GM23338 (cell line): ENCODE results near the gene BICRA. TPM values are rescaled to one million over a fixed set of nuclear protein-coding genes. Genes with fewer than 3 reads are reported as not detected.

Experiments used
- ATAC-seq: fragments of 200-7000 bp; cut with Tn5 transposase; 3 replicates; pipeline ENCODE4 v1.9.1; 2020
- DNase-seq: peaks from one replicate; pipeline ENCODE4 v3.0.0-alpha.2; 2015; ENCODE audit warnings: low spot score
- H2AFZ ChIP-seq: fragments of 200-600 bp; sonication (generic); 2 replicates; pipeline ENCODE4 v1.8.0; 2016; ENCODE audit warnings: antibody characterized with exemption, mild to moderate bottlenecking, moderate library complexity
- H3F3A ChIP-seq: fragments of 200-600 bp; sonication (generic); replicated peaks from 2 replicates; pipeline ENCODE4 v1.8.0; 2017; ENCODE audit warnings: antibody characterized with exemption, mixed run types, low read depth
- H3K27ac ChIP-seq: fragments of 200-600 bp; sonication (generic); 2 replicates; pipeline ENCODE4 v1.6.1; 2016; ENCODE audit warnings: low read depth
- H3K27me3 ChIP-seq: fragments of 200-600 bp; sonication (generic); 2 replicates; pipeline ENCODE4 v1.8.0; 2016; ENCODE audit warnings: mild to moderate bottlenecking, mixed run types, moderate library complexity; ENCODE audit not compliant: insufficient read depth
- H3K36me3 ChIP-seq: fragments of 200-600 bp; sonication (generic); 2 replicates; pipeline ENCODE4 v1.8.0; 2016; ENCODE audit warnings: mild to moderate bottlenecking; ENCODE audit not compliant: insufficient read depth
- H3K4me1 ChIP-seq: fragments of 200-600 bp; sonication (generic); 2 replicates; pipeline ENCODE4 v1.8.0; 2016; ENCODE audit warnings: mild to moderate bottlenecking, moderate library complexity; ENCODE audit not compliant: insufficient read depth
- H3K4me2 ChIP-seq: fragments of 200-600 bp; sonication (generic); 2 replicates; pipeline ENCODE4 v1.7.1; 2017; ENCODE audit warnings: mixed run types
- H3K4me3 ChIP-seq: fragments of 200-600 bp; sonication (generic); 2 replicates; pipeline ENCODE4 v1.6.1; 2016; ENCODE audit warnings: mixed run types
- H3K79me2 ChIP-seq: fragments of 200-600 bp; sonication (generic); replicated peaks from 2 replicates; pipeline ENCODE4 v1.8.0; 2017; ENCODE audit warnings: mild to moderate bottlenecking; ENCODE audit not compliant: insufficient read depth
- H3K9me2 ChIP-seq: fragments of 200-600 bp; sonication (generic); 2 replicates; pipeline ENCODE4 v1.8.0; 2017; ENCODE audit not compliant: insufficient read depth
- H4K20me1 ChIP-seq: fragments of 200-600 bp; sonication (generic); replicated peaks from 2 replicates; pipeline ENCODE4 v1.8.0; 2017; ENCODE audit warnings: mild to moderate bottlenecking; ENCODE audit not compliant: insufficient read depth
- H3K27ac Mint-ChIP-seq: 2 replicates; pipeline ENCODE4 v1.8.0; 2020; ENCODE audit warnings: inconsistent platforms, mild to moderate bottlenecking, moderate library complexity, mixed read lengths
- H3K27me3 Mint-ChIP-seq: 3 replicates; pipeline ENCODE4 v1.8.0; 2022; ENCODE audit warnings: low read depth, mild to moderate bottlenecking, moderate library complexity, mixed read lengths, inconsistent platforms; ENCODE audit not compliant: insufficient read depth, poor library complexity
- H3K36me3 Mint-ChIP-seq: 3 replicates; pipeline ENCODE4 v1.8.0; 2021; ENCODE audit warnings: low read depth, mild to moderate bottlenecking, inconsistent platforms, moderate library complexity, mixed read lengths
- H3K4me1 Mint-ChIP-seq: 3 replicates; pipeline ENCODE4 v1.8.0; 2020; ENCODE audit warnings: mild to moderate bottlenecking, inconsistent platforms, mixed read lengths
- H3K4me3 Mint-ChIP-seq: 3 replicates; pipeline ENCODE4 v1.8.0; 2021; ENCODE audit warnings: moderate library complexity, mild to moderate bottlenecking, inconsistent platforms, mixed read lengths
- H3K9me3 Mint-ChIP-seq: 3 replicates; pipeline ENCODE4 v1.8.0; 2020; ENCODE audit warnings: moderate library complexity, mild to moderate bottlenecking, inconsistent platforms, mixed read lengths
- CREB1 ChIP-seq: fragments of 250-450 bp; sonication (Bioruptor Pico); IDR thresholded peaks from 2 replicates; pipeline ENCODE4 v1.5.0; 2020; ENCODE audit warnings: low read depth, mild to moderate bottlenecking, moderate library complexity
- EZH2 ChIP-seq: fragments of 200-600 bp; sonication (generic); IDR thresholded peaks from one replicate; pipeline ENCODE4 v1.8.0; 2017; ENCODE audit warnings: antibody characterized with exemption, mild to moderate bottlenecking, low read depth; ENCODE audit not compliant: unreplicated experiment
- EZH2phosphoT487 ChIP-seq: fragments of 200-600 bp; sonication (generic); IDR thresholded peaks from one replicate; pipeline ENCODE4 v1.8.1; 2018; ENCODE audit warnings: antibody characterized with exemption; ENCODE audit not compliant: unreplicated experiment
- POLR2AphosphoS5 ChIP-seq: IDR thresholded peaks from 2 replicates; pipeline ENCODE4 v1.6.1; 2016; ENCODE audit warnings: antibody characterized with exemption, low read depth
- ZNF114 ChIP-seq: fragments of 250-450 bp; sonication (Bioruptor Pico); IDR thresholded peaks from 2 replicates; pipeline ENCODE4 v1.5.0; 2020; ENCODE audit warnings: mild to moderate bottlenecking, moderate library complexity
- polyA plus RNA-seq: library from polyadenylated mRNA; unstranded; fragments of >200 nt; fragmentation: Nextera tagmentation; extraction: Ambion mirVana; gene quantifications from 2 replicates; pipeline ENCODE4 v1.2.1, GENCODE V29; 2016
- total RNA-seq: library from RNA; depleted of rRNA; stranded (reverse); fragments of >200 nt; shearing (Covaris generic); gene quantifications from 2 replicates; pipeline ENCODE4 v1.2.3, GENCODE V29; 2014
- TF ChIP-seq, protein P1 (sequence below): fragments of 250-450 bp; sonication (Bioruptor Pico); IDR thresholded peaks from 2 replicates; pipeline ENCODE4 v1.5.0; 2020; ENCODE audit warnings: mild to moderate bottlenecking, moderate library complexity
- TF ChIP-seq, protein P2 (sequence below), 2 experiments: fragments of 200-600 bp in 1 of 2; sonication (generic) in 1 of 2; conservative IDR thresholded peaks; 2 replicates each; pipeline versions ENCODE4 v1.5.1 to v1.6.1; 2016 to 2017; ENCODE audit warnings: antibody characterized with exemption in 2 of 2, low read depth in 2 of 2, mild to moderate bottlenecking in 2 of 2, moderate library complexity in 1 of 2
- TF ChIP-seq, protein P3 (sequence below): IDR thresholded peaks from one replicate; pipeline ENCODE4 v1.6.1; 2018; ENCODE audit warnings: antibody characterized with exemption; ENCODE audit not compliant: unreplicated experiment

The BICRA gene
- total and polyA plus RNA-seq, 2 experiments from 2014 or later: 7.0 to 37.7 TPM

DNA sequence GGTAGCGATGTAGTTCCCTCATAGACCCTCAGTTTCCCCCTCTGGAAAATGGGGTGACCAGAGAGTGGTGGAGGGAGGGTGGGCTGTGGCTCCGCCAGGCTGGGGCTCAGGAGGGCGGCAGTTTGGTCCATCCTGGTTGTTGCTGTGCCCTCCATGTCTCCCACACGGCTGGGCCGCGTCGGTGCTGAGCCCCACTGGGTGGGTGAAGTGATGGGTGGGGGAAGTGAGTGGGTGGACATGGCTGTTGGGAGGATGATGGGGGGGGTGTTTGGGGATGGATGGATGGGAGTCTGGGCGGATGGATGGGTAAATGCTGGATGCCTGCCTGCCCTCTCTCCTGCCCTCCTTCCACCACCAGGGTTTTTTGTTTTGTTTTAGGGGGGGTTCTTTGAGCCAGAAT is 87.7 kb downstream of the BICRA start (continued):
- TF ChIP-seq, protein P1, sequence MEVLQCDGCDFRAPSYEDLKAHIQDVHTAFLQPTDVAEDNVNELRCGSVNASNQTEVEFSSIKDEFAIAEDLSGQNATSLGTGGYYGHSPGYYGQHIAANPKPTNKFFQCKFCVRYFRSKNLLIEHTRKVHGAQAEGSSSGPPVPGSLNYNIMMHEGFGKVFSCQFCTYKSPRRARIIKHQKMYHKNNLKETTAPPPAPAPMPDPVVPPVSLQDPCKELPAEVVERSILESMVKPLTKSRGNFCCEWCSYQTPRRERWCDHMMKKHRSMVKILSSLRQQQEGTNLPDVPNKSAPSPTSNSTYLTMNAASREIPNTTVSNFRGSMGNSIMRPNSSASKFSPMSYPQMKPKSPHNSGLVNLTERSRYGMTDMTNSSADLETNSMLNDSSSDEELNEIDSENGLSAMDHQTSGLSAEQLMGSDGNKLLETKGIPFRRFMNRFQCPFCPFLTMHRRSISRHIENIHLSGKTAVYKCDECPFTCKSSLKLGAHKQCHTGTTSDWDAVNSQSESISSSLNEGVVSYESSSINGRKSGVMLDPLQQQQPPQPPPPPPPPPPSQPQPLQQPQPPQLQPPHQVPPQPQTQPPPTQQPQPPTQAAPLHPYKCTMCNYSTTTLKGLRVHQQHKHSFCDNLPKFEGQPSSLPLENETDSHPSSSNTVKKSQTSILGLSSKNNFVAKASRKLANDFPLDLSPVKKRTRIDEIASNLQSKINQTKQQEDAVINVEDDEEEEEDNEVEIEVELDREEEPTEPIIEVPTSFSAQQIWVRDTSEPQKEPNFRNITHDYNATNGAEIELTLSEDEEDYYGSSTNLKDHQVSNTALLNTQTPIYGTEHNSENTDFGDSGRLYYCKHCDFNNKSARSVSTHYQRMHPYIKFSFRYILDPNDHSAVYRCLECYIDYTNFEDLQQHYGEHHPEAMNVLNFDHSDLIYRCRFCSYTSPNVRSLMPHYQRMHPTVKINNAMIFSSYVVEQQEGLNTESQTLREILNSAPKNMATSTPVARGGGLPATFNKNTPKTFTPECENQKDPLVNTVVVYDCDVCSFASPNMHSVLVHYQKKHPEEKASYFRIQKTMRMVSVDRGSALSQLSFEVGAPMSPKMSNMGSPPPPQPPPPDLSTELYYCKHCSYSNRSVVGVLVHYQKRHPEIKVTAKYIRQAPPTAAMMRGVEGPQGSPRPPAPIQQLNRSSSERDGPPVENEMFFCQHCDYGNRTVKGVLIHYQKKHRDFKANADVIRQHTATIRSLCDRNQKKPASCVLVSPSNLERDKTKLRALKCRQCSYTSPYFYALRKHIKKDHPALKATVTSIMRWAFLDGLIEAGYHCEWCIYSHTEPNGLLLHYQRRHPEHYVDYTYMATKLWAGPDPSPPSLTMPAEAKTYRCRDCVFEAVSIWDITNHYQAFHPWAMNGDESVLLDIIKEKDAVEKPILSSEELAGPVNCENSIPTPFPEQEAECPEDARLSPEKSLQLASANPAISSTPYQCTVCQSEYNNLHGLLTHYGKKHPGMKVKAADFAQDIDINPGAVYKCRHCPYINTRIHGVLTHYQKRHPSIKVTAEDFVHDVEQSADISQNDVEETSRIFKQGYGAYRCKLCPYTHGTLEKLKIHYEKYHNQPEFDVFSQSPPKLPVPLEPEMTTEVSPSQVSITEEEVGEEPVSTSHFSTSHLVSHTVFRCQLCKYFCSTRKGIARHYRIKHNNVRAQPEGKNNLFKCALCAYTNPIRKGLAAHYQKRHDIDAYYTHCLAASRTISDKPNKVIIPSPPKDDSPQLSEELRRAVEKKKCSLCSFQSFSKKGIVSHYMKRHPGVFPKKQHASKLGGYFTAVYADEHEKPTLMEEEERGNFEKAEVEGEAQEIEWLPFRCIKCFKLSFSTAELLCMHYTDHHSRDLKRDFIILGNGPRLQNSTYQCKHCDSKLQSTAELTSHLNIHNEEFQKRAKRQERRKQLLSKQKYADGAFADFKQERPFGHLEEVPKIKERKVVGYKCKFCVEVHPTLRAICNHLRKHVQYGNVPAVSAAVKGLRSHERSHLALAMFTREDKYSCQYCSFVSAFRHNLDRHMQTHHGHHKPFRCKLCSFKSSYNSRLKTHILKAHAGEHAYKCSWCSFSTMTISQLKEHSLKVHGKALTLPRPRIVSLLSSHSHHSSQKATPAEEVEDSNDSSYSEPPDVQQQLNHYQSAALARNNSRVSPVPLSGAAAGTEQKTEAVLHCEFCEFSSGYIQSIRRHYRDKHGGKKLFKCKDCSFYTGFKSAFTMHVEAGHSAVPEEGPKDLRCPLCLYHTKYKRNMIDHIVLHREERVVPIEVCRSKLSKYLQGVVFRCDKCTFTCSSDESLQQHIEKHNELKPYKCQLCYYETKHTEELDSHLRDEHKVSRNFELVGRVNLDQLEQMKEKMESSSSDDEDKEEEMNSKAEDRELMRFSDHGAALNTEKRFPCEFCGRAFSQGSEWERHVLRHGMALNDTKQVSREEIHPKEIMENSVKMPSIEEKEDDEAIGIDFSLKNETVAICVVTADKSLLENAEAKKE (CRISPR knock-in tag): no peak
- TF ChIP-seq CREB1 (no peak), ZNF114 (CRISPR knock-in tag) (no peak)

DNA sequence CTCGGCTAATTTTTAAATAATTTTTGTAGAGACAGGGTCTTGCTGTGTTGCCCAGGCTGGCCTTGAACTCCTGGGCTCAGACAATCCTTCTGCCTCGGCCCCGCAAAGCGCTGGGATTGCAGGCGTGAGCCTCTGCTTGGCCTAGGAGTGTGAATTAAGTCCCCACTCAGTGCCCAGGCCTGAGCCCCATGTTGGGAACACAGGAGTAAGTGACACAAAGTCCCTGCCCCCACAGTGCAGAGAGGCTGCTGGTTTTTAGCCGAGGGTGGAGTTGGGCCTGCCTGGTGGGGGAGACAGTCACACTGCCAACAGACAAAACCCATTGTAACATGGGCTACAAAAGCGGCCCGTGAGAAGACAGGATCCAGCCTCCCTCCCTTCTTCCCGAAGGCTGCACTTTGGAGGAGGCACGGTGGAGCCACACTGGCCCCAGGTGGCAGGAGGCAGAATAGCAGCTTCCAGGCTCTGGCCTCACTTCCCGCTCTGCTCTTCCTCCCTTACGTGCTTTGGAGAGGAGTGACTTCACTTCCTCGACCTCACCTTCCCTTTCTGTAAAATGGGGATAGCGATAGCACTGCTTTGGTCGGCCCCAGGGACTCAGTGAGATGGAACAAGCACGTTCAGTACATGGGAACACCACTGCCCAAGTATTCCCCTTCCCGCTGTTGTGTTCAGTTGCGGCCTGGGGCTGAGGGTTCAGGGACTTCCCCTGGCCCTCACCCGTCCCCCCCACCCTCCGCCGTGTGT is 89.1 kb downstream of the BICRA start:
- Histone ChIP-seq H3K9me2 (no peaks in the 10 kb centered on the region), H4K20me1 (peaks cover 4% of the 10 kb centered on the region), H3K79me2 (no peaks in the 10 kb centered on the region), H3K4me3 (no peak overlapping the region), H3K4me2 (no peak overlapping the region), H3K36me3 (peaks cover 10% of the 10 kb centered on the region), H2AFZ (no peak overlapping the region), H3F3A (peaks cover 9% of the 10 kb centered on the region; the same call in 1 of the 2 replicates), H3K4me1 (no peaks in the 10 kb centered on the region), H3K27ac (peak overlapping the region; percentile 71; the same call in 1 of the 2 replicates), H3K27me3 (no peaks in the 10 kb centered on the region)
- peak overlapping the region; percentile 93 for H3K27ac Mint-ChIP-seq
- H3K4me1 Mint-ChIP-seq: peaks cover 10% of the 10 kb centered on the region
- no peak overlapping the region for H3K4me3 Mint-ChIP-seq
- TF ChIP-seq POLR2AphosphoS5 (0 out of 2 replicates have a peak, but pooled peaks have one; percentile 25), EZH2phosphoT487 (no peak), EZH2 (no peak)
- TF ChIP-seq, protein P2, sequence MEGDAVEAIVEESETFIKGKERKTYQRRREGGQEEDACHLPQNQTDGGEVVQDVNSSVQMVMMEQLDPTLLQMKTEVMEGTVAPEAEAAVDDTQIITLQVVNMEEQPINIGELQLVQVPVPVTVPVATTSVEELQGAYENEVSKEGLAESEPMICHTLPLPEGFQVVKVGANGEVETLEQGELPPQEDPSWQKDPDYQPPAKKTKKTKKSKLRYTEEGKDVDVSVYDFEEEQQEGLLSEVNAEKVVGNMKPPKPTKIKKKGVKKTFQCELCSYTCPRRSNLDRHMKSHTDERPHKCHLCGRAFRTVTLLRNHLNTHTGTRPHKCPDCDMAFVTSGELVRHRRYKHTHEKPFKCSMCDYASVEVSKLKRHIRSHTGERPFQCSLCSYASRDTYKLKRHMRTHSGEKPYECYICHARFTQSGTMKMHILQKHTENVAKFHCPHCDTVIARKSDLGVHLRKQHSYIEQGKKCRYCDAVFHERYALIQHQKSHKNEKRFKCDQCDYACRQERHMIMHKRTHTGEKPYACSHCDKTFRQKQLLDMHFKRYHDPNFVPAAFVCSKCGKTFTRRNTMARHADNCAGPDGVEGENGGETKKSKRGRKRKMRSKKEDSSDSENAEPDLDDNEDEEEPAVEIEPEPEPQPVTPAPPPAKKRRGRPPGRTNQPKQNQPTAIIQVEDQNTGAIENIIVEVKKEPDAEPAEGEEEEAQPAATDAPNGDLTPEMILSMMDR (conservative IDR thresholded peaks at IDR 0.05; ENCODE audit: low read depth in 2 of 2): peak; percentile 85 to 99
- TF ChIP-seq, protein P3, sequence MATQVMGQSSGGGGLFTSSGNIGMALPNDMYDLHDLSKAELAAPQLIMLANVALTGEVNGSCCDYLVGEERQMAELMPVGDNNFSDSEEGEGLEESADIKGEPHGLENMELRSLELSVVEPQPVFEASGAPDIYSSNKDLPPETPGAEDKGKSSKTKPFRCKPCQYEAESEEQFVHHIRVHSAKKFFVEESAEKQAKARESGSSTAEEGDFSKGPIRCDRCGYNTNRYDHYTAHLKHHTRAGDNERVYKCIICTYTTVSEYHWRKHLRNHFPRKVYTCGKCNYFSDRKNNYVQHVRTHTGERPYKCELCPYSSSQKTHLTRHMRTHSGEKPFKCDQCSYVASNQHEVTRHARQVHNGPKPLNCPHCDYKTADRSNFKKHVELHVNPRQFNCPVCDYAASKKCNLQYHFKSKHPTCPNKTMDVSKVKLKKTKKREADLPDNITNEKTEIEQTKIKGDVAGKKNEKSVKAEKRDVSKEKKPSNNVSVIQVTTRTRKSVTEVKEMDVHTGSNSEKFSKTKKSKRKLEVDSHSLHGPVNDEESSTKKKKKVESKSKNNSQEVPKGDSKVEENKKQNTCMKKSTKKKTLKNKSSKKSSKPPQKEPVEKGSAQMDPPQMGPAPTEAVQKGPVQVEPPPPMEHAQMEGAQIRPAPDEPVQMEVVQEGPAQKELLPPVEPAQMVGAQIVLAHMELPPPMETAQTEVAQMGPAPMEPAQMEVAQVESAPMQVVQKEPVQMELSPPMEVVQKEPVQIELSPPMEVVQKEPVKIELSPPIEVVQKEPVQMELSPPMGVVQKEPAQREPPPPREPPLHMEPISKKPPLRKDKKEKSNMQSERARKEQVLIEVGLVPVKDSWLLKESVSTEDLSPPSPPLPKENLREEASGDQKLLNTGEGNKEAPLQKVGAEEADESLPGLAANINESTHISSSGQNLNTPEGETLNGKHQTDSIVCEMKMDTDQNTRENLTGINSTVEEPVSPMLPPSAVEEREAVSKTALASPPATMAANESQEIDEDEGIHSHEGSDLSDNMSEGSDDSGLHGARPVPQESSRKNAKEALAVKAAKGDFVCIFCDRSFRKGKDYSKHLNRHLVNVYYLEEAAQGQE: peak; percentile 18
- peaks cover 18% of the 10 kb centered on the region for H3K27me3 Mint-ChIP-seq
- no peaks in the 10 kb centered on the region for H3K9me3 Mint-ChIP-seq
- DNase-seq (peak; percentile 95), ATAC-seq (peak; percentile 82)
- H3K36me3 Mint-ChIP-seq: peaks cover 24% of the 10 kb centered on the region
